Glutamatergic neuron (in vitro differentiated cells): Measurements from ENCODE around the gene HABP4. TPM values are rescaled to one million over a fixed set of nuclear protein-coding genes. Genes with fewer than 3 reads are reported as not detected.

Source experiments
- DNase-seq: peaks from one replicate; pipeline ENCODE4 v3.0.0; 2022
- H3K27ac Mint-ChIP-seq: one replicate; pipeline ENCODE4 v1.8.0; 2020; ENCODE audit warnings: mild to moderate bottlenecking, mixed read lengths, inconsistent platforms; ENCODE audit not compliant: unreplicated experiment
- H3K27me3 Mint-ChIP-seq: one replicate; pipeline ENCODE4 v1.8.0; 2020; ENCODE audit warnings: mild to moderate bottlenecking, moderate library complexity, mixed read lengths, inconsistent platforms; ENCODE audit not compliant: unreplicated experiment
- H3K36me3 Mint-ChIP-seq: one replicate; pipeline ENCODE4 v1.8.0; 2020; ENCODE audit warnings: mild to moderate bottlenecking, mixed read lengths, inconsistent platforms; ENCODE audit not compliant: unreplicated experiment
- H3K4me1 Mint-ChIP-seq: one replicate; pipeline ENCODE4 v1.8.0; 2020; ENCODE audit warnings: mild to moderate bottlenecking, low read depth, mixed read lengths, inconsistent platforms; ENCODE audit not compliant: unreplicated experiment
- H3K4me3 Mint-ChIP-seq: one replicate; pipeline ENCODE4 v1.8.0; 2020; ENCODE audit warnings: mild to moderate bottlenecking, mixed read lengths, inconsistent platforms; ENCODE audit not compliant: unreplicated experiment
- H3K9me3 Mint-ChIP-seq: one replicate; pipeline ENCODE4 v1.8.0; 2020; ENCODE audit warnings: mild to moderate bottlenecking, moderate library complexity, mixed read lengths, inconsistent platforms; ENCODE audit not compliant: unreplicated experiment
- CTCF ChIP-seq: fragments of 200-600 bp; sonication (generic); IDR thresholded peaks from one replicate; pipeline ENCODE4 v1.5.0; 2021; ENCODE audit not compliant: partially characterized antibody, unreplicated experiment
- total RNA-seq: library from RNA; stranded (reverse); fragmentation: NEBNext Ultra II Directional; extraction: Animal tissue kit (Norgen Biotek cat#: 25700); gene quantifications from one replicate; pipeline ENCODE4 v1.2.1, GENCODE V29; 2021; ENCODE audit not compliant: unreplicated experiment

The HABP4 gene
- total RNA-seq, 1 donor from 2014 or later = 21.4 TPM

DNA sequence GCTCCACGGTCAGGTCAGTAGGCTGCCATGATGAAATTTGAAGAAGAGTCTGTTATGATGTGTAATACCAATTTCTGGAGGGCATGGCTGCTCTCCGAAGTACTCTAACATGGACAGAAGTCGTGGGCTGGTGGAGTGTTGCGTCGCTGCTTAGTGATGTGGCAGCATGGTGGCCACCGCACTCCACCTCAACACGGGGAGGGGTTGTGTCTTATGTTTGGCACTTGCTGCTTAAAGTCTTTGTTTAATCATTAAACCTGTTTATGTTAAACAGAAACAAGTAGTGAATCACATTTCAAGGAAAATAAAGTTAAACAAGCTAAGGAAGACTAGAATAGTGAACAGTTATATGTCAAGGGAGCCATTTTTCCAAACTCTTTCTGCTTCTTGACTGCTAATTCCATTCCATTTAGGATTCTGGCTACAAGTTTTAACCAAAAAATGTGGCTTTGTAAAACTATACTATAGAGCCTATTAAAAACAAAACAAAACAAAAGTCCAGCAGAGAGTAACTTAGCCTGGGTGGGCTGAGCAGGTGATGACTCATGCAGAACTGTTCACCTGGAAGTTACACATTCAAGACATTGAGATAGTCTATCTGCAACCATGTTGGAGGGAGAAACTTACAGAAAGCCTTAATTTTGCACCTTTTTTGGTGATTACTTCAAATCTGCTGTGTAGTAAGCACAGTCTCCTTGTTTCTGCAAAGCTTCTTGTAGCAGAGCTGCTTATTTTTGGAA lies 9.5 kb downstream of the HABP4 start:
- H3K27ac Mint-ChIP-seq = no peak overlapping the region
- TF ChIP-seq CTCF = no peak
- no peaks in the 10 kb centered on the region for H3K27me3 Mint-ChIP-seq
- no peaks in the 10 kb centered on the region for H3K4me1 Mint-ChIP-seq
- no peak overlapping the region for H3K4me3 Mint-ChIP-seq
- H3K36me3 Mint-ChIP-seq = no peaks in the 10 kb centered on the region
- peaks cover 2% of the 10 kb centered on the region for H3K9me3 Mint-ChIP-seq
- DNase-seq = no peak

DNA sequence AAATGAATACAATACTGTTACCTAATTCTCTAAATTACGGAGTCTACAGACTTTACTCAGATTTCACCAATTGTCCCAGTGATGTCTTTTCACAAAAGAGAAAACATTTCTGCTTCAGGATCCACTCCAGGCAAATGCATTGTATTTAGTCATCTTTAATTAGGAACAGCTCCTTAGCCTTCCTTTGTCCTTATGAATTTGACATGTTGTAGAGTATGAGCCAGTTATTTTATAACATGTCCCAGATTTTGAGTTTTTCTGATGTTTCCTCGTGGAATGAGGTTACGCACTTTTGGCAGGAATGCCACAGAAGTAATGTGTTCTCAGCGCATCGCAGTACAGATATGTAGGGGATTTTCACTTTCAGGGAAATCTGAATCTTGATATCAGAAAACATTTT lies 10.5 kb downstream of the HABP4 start:
- no peak for DNase-seq
- H3K4me1 Mint-ChIP-seq = no peaks in the 10 kb centered on the region
- H3K27me3 Mint-ChIP-seq = no peaks in the 10 kb centered on the region
- no peak for TF ChIP-seq CTCF
- peaks cover under 1% of the 10 kb centered on the region for H3K36me3 Mint-ChIP-seq
- peaks cover 2% of the 10 kb centered on the region for H3K9me3 Mint-ChIP-seq
- H3K27ac Mint-ChIP-seq = no peak overlapping the region
- H3K4me3 Mint-ChIP-seq = no peak overlapping the region

DNA sequence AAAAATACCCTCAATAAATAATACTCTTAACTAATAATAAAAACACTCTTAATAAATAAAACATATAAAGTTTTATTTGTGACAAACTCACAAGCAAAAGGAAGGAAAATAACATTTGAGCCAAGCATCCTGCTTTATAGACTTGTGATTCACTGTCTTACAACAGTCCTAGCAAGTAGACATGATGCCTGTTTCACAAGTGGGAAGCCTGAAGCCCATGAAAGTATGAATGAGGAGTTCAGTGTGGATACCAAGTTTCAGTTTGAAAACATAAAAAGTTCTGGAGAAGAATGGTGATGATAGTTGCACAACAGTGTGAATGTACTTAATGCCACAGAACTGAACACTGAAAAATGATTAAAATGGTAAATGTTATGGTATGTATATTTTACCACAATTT lies 10.9 kb downstream of the HABP4 start:
- Mint-ChIP-seq H3K36me3 (peaks cover 4% of the 10 kb centered on the region), H3K4me1 (no peaks in the 10 kb centered on the region), H3K9me3 (peaks cover 2% of the 10 kb centered on the region), H3K27me3 (no peaks in the 10 kb centered on the region), H3K4me3 (no peak overlapping the region), H3K27ac (no peak overlapping the region)
- no peak for DNase-seq
- no peak for TF ChIP-seq CTCF

- Mint-ChIP-seq H3K9me3 (peaks cover 2% of the 10 kb centered on the region), H3K27me3 (no peaks in the 10 kb centered on the region), H3K4me1 (no peaks in the 10 kb centered on the region), H3K4me3 (no peak overlapping the region), H3K27ac (no peak overlapping the region), H3K36me3 (peaks cover 4% of the 10 kb centered on the region)
- no peak for DNase-seq
- no peak for TF ChIP-seq CTCF
Observed at GRCh38 chr9:96461336-96461735, 11.4 kb downstream of the HABP4 start.

- Mint-ChIP-seq H3K4me1 (no peaks in the 10 kb centered on the region), H3K27ac (no peak overlapping the region), H3K4me3 (no peak overlapping the region), H3K36me3 (peaks cover 4% of the 10 kb centered on the region), H3K27me3 (no peaks in the 10 kb centered on the region), H3K9me3 (peaks cover 2% of the 10 kb centered on the region)
- no peak for DNase-seq
- no peak for TF ChIP-seq CTCF
Observed at GRCh38 chr9:96462541-96462940, 12.6 kb downstream of the HABP4 start.
